Progenitor cell of endocrine pancreas (in vitro differentiated cells): ENCODE measurements around the gene ALG1. TPM values are rescaled to one million over a fixed set of nuclear protein-coding genes. Genes with fewer than 3 reads are reported as not detected.
"Not testable (repeated sequence)": the region's sequence is repeated elsewhere in the genome, so short reads cannot be mapped to it uniquely, and the experiment has no call there.

Experiments
- DNase-seq: peaks from one replicate; pipeline ENCODE4 v3.0.0; 2021; ENCODE audit warnings: low spot score; ENCODE audit not compliant: unreplicated experiment
- H3K27ac Mint-ChIP-seq: 2 replicates; pipeline ENCODE4 v1.8.0; 2021; ENCODE audit warnings: mild to moderate bottlenecking, moderate library complexity, mixed read lengths
- H3K27me3 Mint-ChIP-seq: 2 replicates; pipeline ENCODE4 v1.8.0; 2021; ENCODE audit warnings: mixed read lengths
- H3K36me3 Mint-ChIP-seq: 2 replicates; pipeline ENCODE4 v1.8.0; 2022; ENCODE audit warnings: mixed read lengths; ENCODE audit not compliant: insufficient read depth
- H3K4me1 Mint-ChIP-seq: 2 replicates; pipeline ENCODE4 v1.8.0; 2021; ENCODE audit warnings: low read depth, mixed read lengths
- H3K4me3 Mint-ChIP-seq: 2 replicates; pipeline ENCODE4 v1.8.0; 2021; ENCODE audit warnings: low read depth, mild to moderate bottlenecking, moderate library complexity, mixed read lengths
- H3K9me3 Mint-ChIP-seq: 2 replicates; pipeline ENCODE4 v1.8.0; 2021; ENCODE audit warnings: low read depth, mixed read lengths
- CTCF ChIP-seq: fragments of 200-600 bp; sonication (generic); IDR thresholded peaks from one replicate; pipeline ENCODE4 v1.5.0; 2021; ENCODE audit warnings: antibody characterized with exemption, mild to moderate bottlenecking; ENCODE audit not compliant: unreplicated experiment
- total RNA-seq: library from RNA; stranded (reverse); gene quantifications from 2 replicates; pipeline ENCODE4 v1.2.1, GENCODE V29; 2021

The ALG1 gene
- total RNA-seq, 1 donor from 2014 or later = 28.4 TPM

GRCh38 chr16:5108505-5109158 lies 37.0 kb downstream of the ALG1 start:
- TF ChIP-seq CTCF = no peak
- DNase-seq = no peak
- Mint-ChIP-seq H3K27me3 (no peaks in the 10 kb centered on the region), H3K4me3 (no peak overlapping the region), H3K27ac (no peak overlapping the region), H3K9me3 (peaks cover 4% of the 10 kb centered on the region), H3K4me1 (peaks cover 1% of the 10 kb centered on the region), H3K36me3 (no peaks in the 10 kb centered on the region)

GRCh38 chr16:5110933-5111332 lies 39.3 kb downstream of the ALG1 start:
- not testable (repeated sequence) for H3K4me3 Mint-ChIP-seq, H3K27ac Mint-ChIP-seq, H3K27me3 Mint-ChIP-seq, H3K4me1 Mint-ChIP-seq, H3K36me3 Mint-ChIP-seq, H3K9me3 Mint-ChIP-seq, DNase-seq

GRCh38 chr16:5116780-5117295 lies 45.2 kb downstream of the ALG1 start:
- H3K27me3 Mint-ChIP-seq, DNase-seq, H3K4me1 Mint-ChIP-seq, H3K9me3 Mint-ChIP-seq, H3K4me3 Mint-ChIP-seq, H3K27ac Mint-ChIP-seq, H3K36me3 Mint-ChIP-seq: not testable (repeated sequence)

- H3K36me3 Mint-ChIP-seq, H3K4me1 Mint-ChIP-seq, H3K9me3 Mint-ChIP-seq, H3K27me3 Mint-ChIP-seq, H3K4me3 Mint-ChIP-seq, DNase-seq, H3K27ac Mint-ChIP-seq: not testable (repeated sequence)
Measured at GRCh38 chr16:5117300-5118087, 45.9 kb downstream of the ALG1 start.

GRCh38 chr16:5131467-5132004 lies 59.9 kb downstream of the ALG1 start:
- not testable (repeated sequence) for H3K9me3 Mint-ChIP-seq, H3K4me3 Mint-ChIP-seq, H3K27ac Mint-ChIP-seq, DNase-seq, H3K4me1 Mint-ChIP-seq, H3K36me3 Mint-ChIP-seq
- H3K27me3 Mint-ChIP-seq = peaks cover 21% of the 10 kb centered on the region

- DNase-seq, H3K9me3 Mint-ChIP-seq, H3K36me3 Mint-ChIP-seq, H3K4me1 Mint-ChIP-seq, H3K27ac Mint-ChIP-seq, H3K4me3 Mint-ChIP-seq: not testable (repeated sequence)
- peaks cover 23% of the 10 kb centered on the region for H3K27me3 Mint-ChIP-seq
Measured at GRCh38 chr16:5132915-5133600, 61.4 kb downstream of the ALG1 start.

- not testable (repeated sequence) for H3K9me3 Mint-ChIP-seq, DNase-seq, H3K4me1 Mint-ChIP-seq, H3K36me3 Mint-ChIP-seq, H3K4me3 Mint-ChIP-seq, H3K27ac Mint-ChIP-seq
- peaks cover 26% of the 10 kb centered on the region for H3K27me3 Mint-ChIP-seq
Measured at GRCh38 chr16:5134739-5135452, 63.3 kb downstream of the ALG1 start.

Other genes with a start within 250 kb of the ALG1 start
- 129 and 132 TPM in 2 replicates for gene GLYR1, start 224.6 kb upstream of the ALG1 start, total RNA-seq
- 41.9 and 42.1 TPM in 2 replicates for gene UBN1, start 224.4 kb upstream of the ALG1 start, total RNA-seq
- 62.7 and 64.1 TPM in 2 replicates for gene PPL, start 134.7 kb upstream of the ALG1 start, total RNA-seq
- 1.8 and 2.1 TPM in 2 replicates for gene SEC14L5, start 113.5 kb upstream of the ALG1 start, total RNA-seq
- gene NAGPA, start 37.9 kb upstream of the ALG1 start, total RNA-seq = 28.4 and 29.2 TPM in 2 replicates
- gene C16orf89, start 5.9 kb upstream of the ALG1 start, total RNA-seq = not detected in 2 replicates
- 11.2 and 13.7 TPM in 2 replicates for gene EEF2KMT, start 26.0 kb downstream of the ALG1 start, total RNA-seq